DND-41 (cell line): Measurements from ENCODE around the gene SLC13A3.

Source experiments
- ATAC-seq: fragments of 200-7000 bp; cut with Tn5 transposase; 3 replicates; pipeline ENCODE4 v1.9.1; 2021; ENCODE audit warnings: low read depth; ENCODE audit not compliant: insufficient read depth
- DNase-seq: peaks from one replicate; pipeline ENCODE4 v3.0.0-alpha.2; 2020
- H2AFZ ChIP-seq: 2 replicates; pipeline ENCODE4 v1.6.0; 2012; ENCODE audit warnings: low read depth, low read length
- H3K27ac ChIP-seq: 2 replicates; pipeline ENCODE4 v1.5.1; 2012; ENCODE audit warnings: low read length, inconsistent platforms
- H3K27me3 ChIP-seq: fragments of 200-600 bp; sonication (generic); 2 replicates; pipeline ENCODE4 v1.6.0; 2012; ENCODE audit warnings: low read length, mild to moderate bottlenecking, inconsistent platforms; ENCODE audit not compliant: insufficient read depth, poor library complexity
- H3K36me3 ChIP-seq: 2 replicates; pipeline ENCODE4 v1.5.1; 2012; ENCODE audit warnings: low read length, inconsistent platforms; ENCODE audit not compliant: insufficient read depth
- H3K4me1 ChIP-seq: 2 replicates; pipeline ENCODE4 v1.5.1; 2012; ENCODE audit warnings: mild to moderate bottlenecking, low read length; ENCODE audit not compliant: insufficient read depth
- H3K4me2 ChIP-seq: 2 replicates; pipeline ENCODE4 v1.6.0; 2012; ENCODE audit warnings: mild to moderate bottlenecking, moderate library complexity, low read length, inconsistent platforms; ENCODE audit not compliant: insufficient read depth
- H3K4me3 ChIP-seq, 2 experiments: fragments of 200-600 bp in 1 of 2; shearing (Covaris generic) in 1 of 2; 2 replicates each; pipeline ENCODE4 v1.5.1; 2012 to 2016; ENCODE audit warnings: inconsistent platforms in 2 of 2, low read length in 2 of 2, mild to moderate bottlenecking in 2 of 2, low read depth in 1 of 2, moderate library complexity in 1 of 2
- H3K79me2 ChIP-seq: 2 replicates; pipeline ENCODE4 v1.6.0; 2012; ENCODE audit warnings: low read length, inconsistent platforms; ENCODE audit not compliant: insufficient read depth
- H3K9ac ChIP-seq: 2 replicates; pipeline ENCODE4 v1.6.0; 2012; ENCODE audit warnings: low read depth, mild to moderate bottlenecking, inconsistent platforms, low read length, moderate library complexity
- H3K9me3 ChIP-seq: 2 replicates; pipeline ENCODE4 v1.5.1; 2012; ENCODE audit warnings: low read length, moderate library complexity, mild to moderate bottlenecking, inconsistent platforms; ENCODE audit not compliant: insufficient read depth, severe bottlenecking
- H4K20me1 ChIP-seq: 2 replicates; pipeline ENCODE4 v1.6.0; 2012; ENCODE audit warnings: low read length; ENCODE audit not compliant: insufficient read depth
- EZH2 ChIP-seq: IDR thresholded peaks from 3 replicates; pipeline ENCODE4 v1.6.1; 2012; ENCODE audit warnings: borderline replicate concordance, low read depth, mild to moderate bottlenecking, moderate library complexity, low read length, inconsistent platforms; ENCODE audit not compliant: severe bottlenecking
- TF ChIP-seq, protein P1 (sequence below): IDR thresholded peaks from 2 replicates; pipeline ENCODE4 v1.5.1; 2012; ENCODE audit warnings: borderline replicate concordance, low read length, moderate library complexity, mild to moderate bottlenecking; ENCODE audit not compliant: poor library complexity, severe bottlenecking; ENCODE audit errors: extremely low read depth

SLC13A3 gene

DNA sequence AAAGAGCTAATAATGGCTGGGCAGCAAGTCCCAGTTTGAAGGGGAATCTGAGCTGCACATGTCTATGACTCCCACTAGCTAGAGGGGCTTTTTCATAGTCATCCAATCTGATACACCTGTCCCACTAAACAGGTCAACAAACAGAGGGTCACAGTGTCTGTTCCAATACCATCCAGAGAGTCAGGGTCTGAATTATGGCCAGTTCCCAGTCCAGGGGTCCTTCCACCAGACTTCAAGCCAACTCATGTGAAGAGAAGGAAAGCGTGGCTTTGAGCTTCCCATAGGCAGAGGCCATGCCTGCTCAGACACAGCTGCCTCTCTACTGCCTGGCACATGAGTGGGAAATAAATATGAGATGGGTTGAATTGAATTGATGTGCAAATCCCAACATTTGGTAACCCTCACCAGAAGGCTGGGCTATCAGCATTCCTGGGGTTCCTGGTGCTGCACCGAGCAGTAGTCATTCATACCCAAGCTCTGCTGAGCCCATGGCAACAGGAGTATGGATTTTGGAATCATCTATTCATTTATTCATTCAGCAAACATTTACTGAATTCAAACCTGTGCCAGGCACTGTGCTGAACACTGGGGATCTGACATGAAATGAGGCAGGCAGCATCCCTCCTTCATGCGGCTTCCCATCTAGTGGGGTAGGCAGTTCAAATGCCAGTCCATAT lies 20.7 kb upstream of the SLC13A3 start:
- no peak overlapping the region for H3K27ac ChIP-seq
- H3K9me3 ChIP-seq: peaks cover 7% of the 10 kb centered on the region
- no peak for TF ChIP-seq EZH2
- TF ChIP-seq, protein P1, sequence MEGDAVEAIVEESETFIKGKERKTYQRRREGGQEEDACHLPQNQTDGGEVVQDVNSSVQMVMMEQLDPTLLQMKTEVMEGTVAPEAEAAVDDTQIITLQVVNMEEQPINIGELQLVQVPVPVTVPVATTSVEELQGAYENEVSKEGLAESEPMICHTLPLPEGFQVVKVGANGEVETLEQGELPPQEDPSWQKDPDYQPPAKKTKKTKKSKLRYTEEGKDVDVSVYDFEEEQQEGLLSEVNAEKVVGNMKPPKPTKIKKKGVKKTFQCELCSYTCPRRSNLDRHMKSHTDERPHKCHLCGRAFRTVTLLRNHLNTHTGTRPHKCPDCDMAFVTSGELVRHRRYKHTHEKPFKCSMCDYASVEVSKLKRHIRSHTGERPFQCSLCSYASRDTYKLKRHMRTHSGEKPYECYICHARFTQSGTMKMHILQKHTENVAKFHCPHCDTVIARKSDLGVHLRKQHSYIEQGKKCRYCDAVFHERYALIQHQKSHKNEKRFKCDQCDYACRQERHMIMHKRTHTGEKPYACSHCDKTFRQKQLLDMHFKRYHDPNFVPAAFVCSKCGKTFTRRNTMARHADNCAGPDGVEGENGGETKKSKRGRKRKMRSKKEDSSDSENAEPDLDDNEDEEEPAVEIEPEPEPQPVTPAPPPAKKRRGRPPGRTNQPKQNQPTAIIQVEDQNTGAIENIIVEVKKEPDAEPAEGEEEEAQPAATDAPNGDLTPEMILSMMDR: no peak
- H3K9ac ChIP-seq: no peak overlapping the region
- no peaks in the 10 kb centered on the region for H3K79me2 ChIP-seq
- no peak overlapping the region for H3K4me3 ChIP-seq
- H4K20me1 ChIP-seq: peaks cover 4% of the 10 kb centered on the region; the same call in 1 of the 2 replicates
- no peak overlapping the region for H2AFZ ChIP-seq
- H3K27me3 ChIP-seq: no peaks in the 10 kb centered on the region
- no peak for ATAC-seq
- no peak overlapping the region for H3K4me2 ChIP-seq
- no peaks in the 10 kb centered on the region for H3K4me1 ChIP-seq
- H3K36me3 ChIP-seq: no peaks in the 10 kb centered on the region
- DNase-seq: no peak

DNA sequence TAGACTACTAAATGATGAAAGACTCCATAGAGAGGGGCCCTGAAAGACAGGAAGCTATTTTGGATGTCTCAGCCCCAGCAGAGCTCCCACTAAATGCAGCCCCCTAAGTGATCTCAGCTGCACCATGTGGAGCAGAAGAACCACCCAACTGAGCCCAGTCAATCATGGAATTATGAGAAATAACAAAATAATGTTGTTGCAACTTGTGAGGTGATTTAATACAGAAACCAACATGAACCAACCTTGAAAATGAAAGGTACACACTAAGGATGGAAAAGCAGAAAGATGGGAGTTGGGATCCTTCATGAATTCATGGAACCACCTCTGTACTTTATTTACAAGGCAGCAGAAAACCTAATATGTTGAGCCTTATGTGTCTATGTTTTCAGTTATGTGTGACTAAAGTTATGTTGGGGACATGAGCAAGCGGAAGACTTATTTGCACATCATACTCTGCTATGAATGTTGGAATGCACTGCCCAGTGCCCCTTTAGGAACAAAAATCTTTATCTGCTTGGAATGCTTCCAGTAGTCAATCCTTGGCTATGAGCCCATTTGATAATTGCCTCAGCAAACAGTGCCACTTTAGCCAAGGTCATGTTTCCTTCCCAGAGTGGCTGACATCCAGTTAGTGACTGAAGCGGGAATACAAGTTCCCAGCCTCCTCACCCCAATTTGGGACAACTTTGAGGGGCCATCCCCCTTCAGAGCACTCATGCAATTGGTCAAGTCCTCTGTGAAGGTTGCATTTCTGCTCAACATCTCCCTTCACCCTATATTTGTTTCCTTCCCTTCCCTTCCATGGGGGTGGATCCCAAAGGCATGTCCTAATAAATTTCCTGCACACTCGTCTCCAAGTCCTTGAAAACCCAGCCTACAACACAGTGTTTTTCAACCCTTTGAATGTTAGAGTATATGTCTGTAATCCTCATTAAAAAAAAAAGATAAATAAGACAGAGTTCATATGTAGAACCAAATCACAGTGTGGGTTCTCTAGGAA lies 19.6 kb upstream of the SLC13A3 start:
- ATAC-seq: no peak
- no peak for TF ChIP-seq EZH2
- Histone ChIP-seq H3K4me3 (no peak overlapping the region), H2AFZ (no peak overlapping the region), H3K27ac (no peak overlapping the region), H3K36me3 (no peaks in the 10 kb centered on the region), H3K4me2 (no peak overlapping the region), H4K20me1 (peaks cover 4% of the 10 kb centered on the region; the same call in 1 of the 2 replicates), H3K4me1 (no peaks in the 10 kb centered on the region), H3K79me2 (no peaks in the 10 kb centered on the region), H3K27me3 (no peaks in the 10 kb centered on the region), H3K9me3 (peaks cover 7% of the 10 kb centered on the region), H3K9ac (no peak overlapping the region)
- DNase-seq: no peak

DNA sequence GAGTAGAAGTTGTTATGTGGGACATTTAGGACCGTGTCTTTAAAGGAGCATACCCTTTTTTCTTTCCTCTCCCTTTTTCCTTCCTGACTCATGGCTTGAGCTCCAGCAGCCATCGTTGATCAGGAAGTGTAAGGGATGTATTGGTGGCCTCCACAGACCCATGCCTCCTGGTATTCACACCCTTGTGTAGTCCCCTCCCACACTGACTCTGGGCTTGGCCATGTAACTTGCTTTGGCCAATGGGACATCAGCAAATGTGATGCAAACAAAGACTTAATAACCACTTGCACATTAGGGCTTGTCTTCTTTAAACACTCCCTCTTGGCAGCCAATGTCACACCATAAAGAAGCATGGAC lies 18.9 kb upstream of the SLC13A3 start:
- H2AFZ ChIP-seq: no peak overlapping the region
- no peaks in the 10 kb centered on the region for H3K4me1 ChIP-seq
- no peaks in the 10 kb centered on the region for H3K36me3 ChIP-seq
- DNase-seq (no peak), ATAC-seq (no peak)
- peaks cover 7% of the 10 kb centered on the region for H3K9me3 ChIP-seq
- no peak overlapping the region for H3K4me3 ChIP-seq
- no peak overlapping the region for H3K4me2 ChIP-seq
- H4K20me1 ChIP-seq: peaks cover 4% of the 10 kb centered on the region; the same call in 1 of the 2 replicates
- no peak overlapping the region for H3K9ac ChIP-seq
- no peaks in the 10 kb centered on the region for H3K27me3 ChIP-seq
- H3K79me2 ChIP-seq: no peaks in the 10 kb centered on the region
- TF ChIP-seq, protein P1: no peak
- no peak for TF ChIP-seq EZH2
- H3K27ac ChIP-seq: no peak overlapping the region
